ENCODE data around the gene ATG4D.

Gene ATG4D

GRCh38 chr19:10513223-10513622 lies 30.5 kb upstream of the ATG4D start:
- ATAC-seq (replicated peaks; ENCODE audit: extremely low read depth, poor library complexity, severe bottlenecking) (no peak), DNase-seq (ENCODE audit: low spot score in 2 of 2) (no peak)
- Mint-ChIP-seq H3K27me3 (peaks cover 8% of the 10 kb centered on the region), H3K4me3 (peak overlapping the region; percentile 77), H3K36me3 (ENCODE audit: insufficient read depth) (peaks cover 63% of the 10 kb centered on the region), H3K4me1 (peaks cover 49% of the 10 kb centered on the region), H3K27ac (ENCODE audit: low read depth) (peak overlapping the region; percentile 88), H3K9me3 (no peaks in the 10 kb centered on the region)

- Mint-ChIP-seq H3K27me3 (peaks cover 8% of the 10 kb centered on the region), H3K36me3 (ENCODE audit: insufficient read depth) (peaks cover 61% of the 10 kb centered on the region), H3K4me1 (peaks cover 54% of the 10 kb centered on the region), H3K4me3 (peak overlapping the region; percentile 77), H3K27ac (ENCODE audit: low read depth) (peak overlapping the region; percentile 88), H3K9me3 (no peaks in the 10 kb centered on the region)
- ATAC-seq (replicated peaks; ENCODE audit: extremely low read depth, poor library complexity, severe bottlenecking) (no peak), DNase-seq (ENCODE audit: low spot score in 2 of 2) (peak; percentile 50 to 51)
These were observed 29.2 kb upstream of the ATG4D start for GRCh38 chr19:10514211-10515145.

- peaks cover 58% of the 10 kb centered on the region for H3K36me3 Mint-ChIP-seq (ENCODE audit: insufficient read depth)
- DNase-seq (ENCODE audit: low spot score in 2 of 2) (peak; percentile 33 to 77), ATAC-seq (replicated peaks; ENCODE audit: extremely low read depth, poor library complexity, severe bottlenecking) (peak; percentile 74)
- peak overlapping the region; percentile 87 for H3K27ac Mint-ChIP-seq (ENCODE audit: low read depth)
- H3K4me1 Mint-ChIP-seq, result peaks cover 61% of the 10 kb centered on the region
- H3K4me3 Mint-ChIP-seq, result peak overlapping the region; percentile 77
- peaks cover 8% of the 10 kb centered on the region for H3K27me3 Mint-ChIP-seq
- no peaks in the 10 kb centered on the region for H3K9me3 Mint-ChIP-seq
These were observed 27.7 kb upstream of the ATG4D start for GRCh38 chr19:10516064-10516385.

GRCh38 chr19:10516671-10517286 lies 26.9 kb upstream of the ATG4D start:
- DNase-seq (ENCODE audit: low spot score in 2 of 2) (peak in 1 of 2 donors; percentile 41), ATAC-seq (replicated peaks; ENCODE audit: extremely low read depth, poor library complexity, severe bottlenecking) (peak; percentile 33)
- Mint-ChIP-seq H3K9me3 (no peaks in the 10 kb centered on the region), H3K4me3 (peak overlapping the region; percentile 77), H3K4me1 (peaks cover 61% of the 10 kb centered on the region), H3K36me3 (ENCODE audit: insufficient read depth) (peaks cover 55% of the 10 kb centered on the region), H3K27me3 (peaks cover 8% of the 10 kb centered on the region), H3K27ac (ENCODE audit: low read depth) (peak overlapping the region; percentile 87)

GRCh38 chr19:10517361-10517759 lies 26.3 kb upstream of the ATG4D start, which contains the start of gene S1PR5:
Gene S1PR5 (minus strand): TSS chr19:10517447. CDS start chr19:10515011, 2,436 bp downstream.
- DNase-seq (ENCODE audit: low spot score in 2 of 2), result no peak
- peaks cover 65% of the 10 kb centered on the region for H3K4me1 Mint-ChIP-seq
- H3K4me3 Mint-ChIP-seq, result peak within 1 kb of the TSS; percentile 77
- peak within 1 kb of the TSS; percentile 89 for H3K27ac Mint-ChIP-seq (ENCODE audit: low read depth)
- peaks cover 52% of the 10 kb centered on the region for H3K36me3 Mint-ChIP-seq (ENCODE audit: insufficient read depth)
- no peaks in the 10 kb centered on the region for H3K9me3 Mint-ChIP-seq
- peaks cover 8% of the 10 kb centered on the region for H3K27me3 Mint-ChIP-seq
- peak; percentile 4 for ATAC-seq (replicated peaks; ENCODE audit: extremely low read depth, poor library complexity, severe bottlenecking)

- Mint-ChIP-seq H3K27me3 (peaks cover 8% of the 10 kb centered on the region), H3K9me3 (no peaks in the 10 kb centered on the region), H3K36me3 (ENCODE audit: insufficient read depth) (peaks cover 47% of the 10 kb centered on the region), H3K4me1 (peaks cover 65% of the 10 kb centered on the region), H3K27ac (ENCODE audit: low read depth) (peak overlapping the region; percentile 89), H3K4me3 (peak overlapping the region; percentile 77)
- ATAC-seq (replicated peaks; ENCODE audit: extremely low read depth, poor library complexity, severe bottlenecking) (peak; percentile 35), DNase-seq (ENCODE audit: low spot score in 2 of 2) (peak in 1 of 2 donors; percentile 53)
These were observed 25.8 kb upstream of the ATG4D start for GRCh38 chr19:10517760-10518443.

GRCh38 chr19:10518444-10519361 lies 25.0 kb upstream of the ATG4D start:
- H3K4me1 Mint-ChIP-seq, result peaks cover 57% of the 10 kb centered on the region
- peaks cover 43% of the 10 kb centered on the region for H3K36me3 Mint-ChIP-seq (ENCODE audit: insufficient read depth)
- no peaks in the 10 kb centered on the region for H3K9me3 Mint-ChIP-seq
- H3K27me3 Mint-ChIP-seq, result no peaks in the 10 kb centered on the region
- H3K27ac Mint-ChIP-seq (ENCODE audit: low read depth), result peak overlapping the region; percentile 89
- ATAC-seq (replicated peaks; ENCODE audit: extremely low read depth, poor library complexity, severe bottlenecking) (no peak), DNase-seq (ENCODE audit: low spot score in 2 of 2) (peak in 1 of 2 donors; percentile 43)
- peak overlapping the region; percentile 77 for H3K4me3 Mint-ChIP-seq

- DNase-seq (ENCODE audit: low spot score in 2 of 2) (no peak), ATAC-seq (replicated peaks; ENCODE audit: extremely low read depth, poor library complexity, severe bottlenecking) (no peak)
- H3K27ac Mint-ChIP-seq (ENCODE audit: low read depth), result peak overlapping the region; percentile 89
- no peaks in the 10 kb centered on the region for H3K9me3 Mint-ChIP-seq
- H3K4me3 Mint-ChIP-seq, result peak overlapping the region; percentile 77
- H3K4me1 Mint-ChIP-seq, result peaks cover 49% of the 10 kb centered on the region
- no peaks in the 10 kb centered on the region for H3K27me3 Mint-ChIP-seq
- H3K36me3 Mint-ChIP-seq (ENCODE audit: insufficient read depth), result peaks cover 36% of the 10 kb centered on the region
These were observed 24.3 kb upstream of the ATG4D start for GRCh38 chr19:10519421-10519820.

- peaks cover 44% of the 10 kb centered on the region for H3K4me1 Mint-ChIP-seq
- peak overlapping the region; percentile 49 for H3K27ac Mint-ChIP-seq (ENCODE audit: low read depth)
- no peaks in the 10 kb centered on the region for H3K9me3 Mint-ChIP-seq
- DNase-seq (ENCODE audit: low spot score in 2 of 2) (no peak), ATAC-seq (replicated peaks; ENCODE audit: extremely low read depth, poor library complexity, severe bottlenecking) (no peak)
- H3K27me3 Mint-ChIP-seq, result no peaks in the 10 kb centered on the region
- peak overlapping the region; percentile 37 for H3K4me3 Mint-ChIP-seq
- H3K36me3 Mint-ChIP-seq (ENCODE audit: insufficient read depth), result peaks cover 22% of the 10 kb centered on the region
These were observed 22.9 kb upstream of the ATG4D start for GRCh38 chr19:10520652-10521318.

- DNase-seq (ENCODE audit: low spot score in 2 of 2) (no peak), ATAC-seq (replicated peaks; ENCODE audit: extremely low read depth, poor library complexity, severe bottlenecking) (no peak)
- no peaks in the 10 kb centered on the region for H3K9me3 Mint-ChIP-seq
- H3K36me3 Mint-ChIP-seq (ENCODE audit: insufficient read depth), result peaks cover 15% of the 10 kb centered on the region
- no peaks in the 10 kb centered on the region for H3K27me3 Mint-ChIP-seq
- H3K4me1 Mint-ChIP-seq, result peaks cover 40% of the 10 kb centered on the region
- H3K27ac Mint-ChIP-seq (ENCODE audit: low read depth), result peak overlapping the region; percentile 85
- peak overlapping the region; percentile 43 for H3K4me3 Mint-ChIP-seq
These were observed 22.1 kb upstream of the ATG4D start for GRCh38 chr19:10521461-10522171.

GRCh38 chr19:10523135-10523636 lies 20.5 kb upstream of the ATG4D start:
- no peaks in the 10 kb centered on the region for H3K27me3 Mint-ChIP-seq
- H3K4me1 Mint-ChIP-seq, result peaks cover 33% of the 10 kb centered on the region
- peak; percentile 87 for ATAC-seq (replicated peaks; ENCODE audit: extremely low read depth, poor library complexity, severe bottlenecking)
- peak overlapping the region; percentile 85 for H3K27ac Mint-ChIP-seq (ENCODE audit: low read depth)
- peak overlapping the region; percentile 36 for H3K4me3 Mint-ChIP-seq
- H3K36me3 Mint-ChIP-seq (ENCODE audit: insufficient read depth), result peaks cover 10% of the 10 kb centered on the region
- peak in 1 of 2 donors; percentile 61 for DNase-seq (ENCODE audit: low spot score in 2 of 2)
- no peaks in the 10 kb centered on the region for H3K9me3 Mint-ChIP-seq
